ENCODE data around the gene S100A14.

GRCh38 chr1:153565529-153566374, 50.4 kb downstream of the S100A14 start, which contains the start of gene S100A2:
- TF ChIP-seq, protein P1, sequence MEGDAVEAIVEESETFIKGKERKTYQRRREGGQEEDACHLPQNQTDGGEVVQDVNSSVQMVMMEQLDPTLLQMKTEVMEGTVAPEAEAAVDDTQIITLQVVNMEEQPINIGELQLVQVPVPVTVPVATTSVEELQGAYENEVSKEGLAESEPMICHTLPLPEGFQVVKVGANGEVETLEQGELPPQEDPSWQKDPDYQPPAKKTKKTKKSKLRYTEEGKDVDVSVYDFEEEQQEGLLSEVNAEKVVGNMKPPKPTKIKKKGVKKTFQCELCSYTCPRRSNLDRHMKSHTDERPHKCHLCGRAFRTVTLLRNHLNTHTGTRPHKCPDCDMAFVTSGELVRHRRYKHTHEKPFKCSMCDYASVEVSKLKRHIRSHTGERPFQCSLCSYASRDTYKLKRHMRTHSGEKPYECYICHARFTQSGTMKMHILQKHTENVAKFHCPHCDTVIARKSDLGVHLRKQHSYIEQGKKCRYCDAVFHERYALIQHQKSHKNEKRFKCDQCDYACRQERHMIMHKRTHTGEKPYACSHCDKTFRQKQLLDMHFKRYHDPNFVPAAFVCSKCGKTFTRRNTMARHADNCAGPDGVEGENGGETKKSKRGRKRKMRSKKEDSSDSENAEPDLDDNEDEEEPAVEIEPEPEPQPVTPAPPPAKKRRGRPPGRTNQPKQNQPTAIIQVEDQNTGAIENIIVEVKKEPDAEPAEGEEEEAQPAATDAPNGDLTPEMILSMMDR (IDR thresholded peaks at IDR 0.05), result peak in 1 of 4 experiments; percentile 15
- TF ChIP-seq POLR2AphosphoS5 (IDR thresholded peaks at IDR 0.05), result no peak

Measured in prostate gland (tissue), 2 donors.